Measurements from ENCODE around the gene CTNNA3. TPM values are rescaled to one million over a fixed set of nuclear protein-coding genes. Genes with fewer than 3 reads are reported as not detected.

Gene CTNNA3
- total RNA-seq, 1 donor from 2014 or later = not detected

GRCh38 chr10:67386260-67386659, 309.7 kb downstream of the CTNNA3 start:
- DNase-seq (ENCODE audit: extremely low read depth, low read depth, low spot score) = no peak

GRCh38 chr10:67385566-67385965, 310.4 kb downstream of the CTNNA3 start:
- no peak for DNase-seq (ENCODE audit: extremely low read depth, low read depth, low spot score)

- DNase-seq (ENCODE audit: extremely low read depth, low read depth, low spot score) = no peak
Observed at GRCh38 chr10:67385089-67385488, 310.9 kb downstream of the CTNNA3 start.

- DNase-seq (ENCODE audit: extremely low read depth, low read depth, low spot score) = no peak
Observed at GRCh38 chr10:67331121-67331910, 364.7 kb downstream of the CTNNA3 start.

GRCh38 chr10:67327626-67328535, 368.1 kb downstream of the CTNNA3 start:
- DNase-seq (ENCODE audit: extremely low read depth, low read depth, low spot score) = no peak

GRCh38 chr10:67319976-67320375, 376.0 kb downstream of the CTNNA3 start:
- no peak for DNase-seq (ENCODE audit: extremely low read depth, low read depth, low spot score)

- DNase-seq (ENCODE audit: extremely low read depth, low read depth, low spot score) = no peak
Observed at GRCh38 chr10:67308912-67309311, 387.1 kb downstream of the CTNNA3 start.

- DNase-seq (ENCODE audit: extremely low read depth, low read depth, low spot score) = no peak
Observed at GRCh38 chr10:67306588-67307205, 389.3 kb downstream of the CTNNA3 start.

GRCh38 chr10:67302701-67303100, 393.3 kb downstream of the CTNNA3 start:
- DNase-seq (ENCODE audit: extremely low read depth, low read depth, low spot score) = no peak

- DNase-seq (ENCODE audit: extremely low read depth, low read depth, low spot score) = no peak
Observed at GRCh38 chr10:67299761-67300160, 396.2 kb downstream of the CTNNA3 start.

GRCh38 chr10:67297637-67298181, 398.3 kb downstream of the CTNNA3 start:
- DNase-seq (ENCODE audit: extremely low read depth, low read depth, low spot score) = no peak

- DNase-seq (ENCODE audit: extremely low read depth, low read depth, low spot score) = no peak
Observed at GRCh38 chr10:67296926-67297325, 399.1 kb downstream of the CTNNA3 start.

- DNase-seq (ENCODE audit: extremely low read depth, low read depth, low spot score) = no peak
Observed at GRCh38 chr10:67288688-67289410, 407.1 kb downstream of the CTNNA3 start.

GRCh38 chr10:67284589-67284988, 411.4 kb downstream of the CTNNA3 start:
- DNase-seq (ENCODE audit: extremely low read depth, low read depth, low spot score) = no peak

- DNase-seq (ENCODE audit: extremely low read depth, low read depth, low spot score) = no peak
Observed at GRCh38 chr10:67282871-67283270, 413.1 kb downstream of the CTNNA3 start.

GRCh38 chr10:67280405-67280804, 415.6 kb downstream of the CTNNA3 start:
- no peak for DNase-seq (ENCODE audit: extremely low read depth, low read depth, low spot score)

- no peak for DNase-seq (ENCODE audit: extremely low read depth, low read depth, low spot score)
Observed at GRCh38 chr10:67277402-67277801, 418.6 kb downstream of the CTNNA3 start.

GRCh38 chr10:67269828-67270227, 426.2 kb downstream of the CTNNA3 start:
- DNase-seq (ENCODE audit: extremely low read depth, low read depth, low spot score) = no peak

- DNase-seq (ENCODE audit: extremely low read depth, low read depth, low spot score) = no peak
Observed at GRCh38 chr10:67268146-67268545, 427.8 kb downstream of the CTNNA3 start.

- DNase-seq (ENCODE audit: extremely low read depth, low read depth, low spot score) = no peak
Observed at GRCh38 chr10:67262675-67263074, 433.3 kb downstream of the CTNNA3 start.
